PC-3 (cell line): Measurements from ENCODE around the gene GPR75. TPM values are rescaled to one million over a fixed set of nuclear protein-coding genes. Genes with fewer than 3 reads are reported as not detected.
A peak's percentile ranks its signal among the peaks of the same experiment; 100 is the strongest.

Experiments
- ATAC-seq: fragments of 200-7000 bp; cut with Tn5 transposase; 2 replicates; pipeline ENCODE4 v1.9.1; 2020; ENCODE audit warnings: mild to moderate bottlenecking, moderate library complexity
- BruUV-seq: library from RNA; stranded (reverse); fragments of 400-500 nt; replicated peaks from 2 replicates; lab custom pipeline; 2021; lab: Mats Ljungman, UMichigan
- CTCF ChIA-PET: fragments of 300-600 bp; sonication (Branson Sonifier 250); formaldehyde crosslinking; loops from one replicate; lab custom pipeline; 2022; ENCODE audit warnings: antibody characterized with exemption; lab: Charles Lee
- POLR2A ChIA-PET: fragments of 300-600 bp; sonication (Branson Sonifier 250); formaldehyde crosslinking; loops from one replicate; lab custom pipeline; 2022; ENCODE audit warnings: antibody characterized with exemption; ENCODE audit not compliant: unreplicated experiment; lab: Charles Lee
- DNase-seq: peaks from one replicate; pipeline ENCODE4 v3.0.0-alpha.2; 2015
- H2AFZ ChIP-seq: fragments of 300-600 bp; sonication (generic); 2 replicates; pipeline ENCODE4 v1.6.0; 2016; ENCODE audit warnings: antibody characterized with exemption, low read length
- H3F3A ChIP-seq: fragments of 300-600 bp; sonication (generic); one replicate; pipeline ENCODE4 v1.6.0; 2017; ENCODE audit warnings: antibody characterized with exemption, low read length, control low read depth, mild to moderate bottlenecking; ENCODE audit not compliant: unreplicated experiment
- H3K27ac ChIP-seq: fragments of 300-600 bp; sonication (generic); 2 replicates; pipeline ENCODE4 v1.5.1; 2016; ENCODE audit warnings: mild to moderate bottlenecking, low read length
- H3K27me3 ChIP-seq: fragments of 300-600 bp; sonication (generic); 2 replicates; pipeline ENCODE4 v1.6.1; 2016; ENCODE audit warnings: low read length, mixed read lengths
- H3K36me3 ChIP-seq: fragments of 300-600 bp; sonication (generic); 2 replicates; pipeline ENCODE4 v1.6.1; 2016; ENCODE audit warnings: low read depth, mixed run types, low read length, mixed read lengths
- H3K4me1 ChIP-seq: fragments of 300-600 bp; sonication (generic); 2 replicates; pipeline ENCODE4 v1.5.1; 2016; ENCODE audit warnings: low read length; ENCODE audit not compliant: insufficient read depth
- H3K4me2 ChIP-seq: fragments of 300-600 bp; sonication (generic); 2 replicates; pipeline ENCODE4 v1.6.0; 2016; ENCODE audit warnings: low read length
- H3K4me3 ChIP-seq: fragments of 300-600 bp; sonication (generic); 2 replicates; pipeline ENCODE4 v1.5.1; 2016; ENCODE audit warnings: mild to moderate bottlenecking, low read length, mixed read lengths
- H3K79me2 ChIP-seq: fragments of 300-600 bp; sonication (generic); 2 replicates; pipeline ENCODE4 v1.6.1; 2017; ENCODE audit warnings: low read length, mixed read lengths
- H3K9ac ChIP-seq: fragments of 300-600 bp; sonication (generic); 2 replicates; pipeline ENCODE4 v1.6.0; 2016; ENCODE audit warnings: mild to moderate bottlenecking, low read length
- H3K9me2 ChIP-seq: fragments of 300-600 bp; sonication (generic); replicated peaks from 2 replicates; pipeline ENCODE4 v1.6.1; 2016; ENCODE audit warnings: mixed run types, low read length, mixed read lengths
- H3K9me3 ChIP-seq: fragments of 300-600 bp; sonication (generic); 2 replicates; pipeline ENCODE4 v1.6.1; 2016; ENCODE audit warnings: low read length, mixed read lengths
- H4K20me1 ChIP-seq: fragments of 300-600 bp; sonication (generic); 2 replicates; pipeline ENCODE4 v1.6.1; 2016; ENCODE audit warnings: low read length, mixed read lengths
- CTCF ChIP-seq: fragments of 300-600 bp; sonication (generic); conservative IDR thresholded peaks from 2 replicates; pipeline ENCODE4 v1.5.1; 2017; ENCODE audit warnings: antibody characterized with exemption, low read depth, mild to moderate bottlenecking, low read length
- EZH2 ChIP-seq: fragments of 300-600 bp; sonication (generic); IDR thresholded peaks from one replicate; pipeline ENCODE4 v1.6.1; 2017; ENCODE audit warnings: antibody characterized with exemption, mild to moderate bottlenecking, low read length; ENCODE audit not compliant: unreplicated experiment
- EZH2phosphoT487 ChIP-seq: fragments of 300-600 bp; sonication (generic); IDR thresholded peaks from 2 replicates; pipeline ENCODE4 v1.6.1; 2018; ENCODE audit warnings: mild to moderate bottlenecking, antibody characterized with exemption, low read length, borderline replicate concordance
- intact Hi-C: fragments of 100-400 bp; cut with micrococcal nuclease; formaldehyde crosslinking; loops from 2 replicates; pipeline ENCODE4 v1.9.0; 2023
- total RNA-seq: library from RNA; depleted of rRNA; stranded (reverse); fragments of >200 nt; gene quantifications from 2 replicates; pipeline ENCODE4 v1.2.3, GENCODE V29; 2014

GPR75 gene
- total RNA-seq, 1 experiment from 2014 or later, result 1.5 TPM

- Histone ChIP-seq H2AFZ (no peak overlapping the region), H3K4me2 (no peak overlapping the region), H3K4me1 (no peaks in the 10 kb centered on the region), H3K27ac (no peak overlapping the region), H3K9me2 (no peaks in the 10 kb centered on the region), H4K20me1 (no peaks in the 10 kb centered on the region), H3K9me3 (no peaks in the 10 kb centered on the region), H3K79me2 (no peaks in the 10 kb centered on the region), H3F3A (no peaks in the 10 kb centered on the region), H3K9ac (no peak overlapping the region), H3K27me3 (no peaks in the 10 kb centered on the region), H3K36me3 (peaks cover 66% of the 10 kb centered on the region), H3K4me3 (no peak overlapping the region)
- no peak for TF ChIP-seq EZH2
- TF ChIP-seq EZH2phosphoT487, result no peak
- no peak for TF ChIP-seq CTCF
- DNase-seq (no peak), ATAC-seq (no peak)
- intact Hi-C loops, result no loop called here
- CTCF ChIA-PET, result no interaction called here
- POLR2A ChIA-PET, result no interaction called here
- no TSS peak for BruUV-seq
These were observed 45.6 kb upstream of the GPR75 start for GRCh38 chr2:53905396-53905795.

GRCh38 chr2:53903011-53903410, 43.2 kb upstream of the GPR75 start:
- Histone ChIP-seq H3K9ac (no peak overlapping the region), H3K27ac (no peak overlapping the region), H3K4me3 (no peak overlapping the region), H3F3A (no peaks in the 10 kb centered on the region), H3K4me2 (no peak overlapping the region), H3K9me2 (no peaks in the 10 kb centered on the region), H3K9me3 (no peaks in the 10 kb centered on the region), H3K4me1 (no peaks in the 10 kb centered on the region), H3K36me3 (peaks cover 59% of the 10 kb centered on the region), H2AFZ (no peak overlapping the region), H3K79me2 (no peaks in the 10 kb centered on the region), H3K27me3 (no peaks in the 10 kb centered on the region), H4K20me1 (no peaks in the 10 kb centered on the region)
- no peak for DNase-seq
- TSS peak; percentile 10 for BruUV-seq
- no peak for TF ChIP-seq CTCF
- TF ChIP-seq EZH2phosphoT487, result no peak
- no peak for TF ChIP-seq EZH2
- no peak for ATAC-seq
- ChIA-PET POLR2A (no interaction called here), CTCF (no interaction called here)
- intact Hi-C loops, result no loop called here

- H3K4me2 ChIP-seq, result no peak overlapping the region
- intact Hi-C loops, result no loop called here
- no peaks in the 10 kb centered on the region for H3K9me3 ChIP-seq
- 0 out of 2 replicates have a peak, but pooled peaks cover 3% of the 10 kb centered on the region for H4K20me1 ChIP-seq
- H3K27me3 ChIP-seq, result no peaks in the 10 kb centered on the region
- DNase-seq, result no peak
- peaks cover 13% of the 10 kb centered on the region for H3K4me1 ChIP-seq
- no TSS peak for BruUV-seq
- H3F3A ChIP-seq, result no peaks in the 10 kb centered on the region
- H3K79me2 ChIP-seq, result no peaks in the 10 kb centered on the region
- TF ChIP-seq EZH2 (no peak), CTCF (no peak), EZH2phosphoT487 (no peak)
- POLR2A ChIA-PET, result no interaction called here
- H3K4me3 ChIP-seq, result no peak overlapping the region
- H3K27ac ChIP-seq, result no peak overlapping the region
- no peak for ATAC-seq
- no peak overlapping the region for H3K9ac ChIP-seq
- no peak overlapping the region for H2AFZ ChIP-seq
- no peaks in the 10 kb centered on the region for H3K9me2 ChIP-seq
- H3K36me3 ChIP-seq, result peaks cover 59% of the 10 kb centered on the region
- CTCF ChIA-PET, result no interaction called here
These were observed 41.4 kb upstream of the GPR75 start for GRCh38 chr2:53901192-53901591.
